Measurements from ENCODE around the gene TCF12.

DNA sequence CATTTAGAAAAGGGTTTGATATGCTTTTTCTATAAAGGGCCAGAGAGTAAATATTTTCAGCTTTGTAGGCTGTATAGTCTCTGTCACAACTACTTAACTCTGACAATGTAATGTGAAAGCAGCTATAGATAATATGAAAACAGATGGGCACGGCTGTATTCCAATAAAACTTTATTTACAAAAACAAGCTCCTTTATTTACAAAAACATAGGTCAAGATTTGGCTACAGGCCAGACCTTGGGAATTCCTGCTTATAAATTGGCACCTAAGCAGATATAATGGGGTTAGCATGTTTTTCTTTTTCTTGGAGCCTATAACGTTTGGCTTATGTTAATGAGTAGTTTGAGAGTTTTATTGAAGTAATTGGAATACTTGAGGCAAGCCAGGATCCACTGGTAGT, 338.5 kb downstream of the TCF12 start:
- TF ChIP-seq CTCF (IDR thresholded peaks at IDR 0.05; ENCODE audit: insufficient read depth, low read length) (no peak), POLR2AphosphoS5 (IDR thresholded peaks at IDR 0.05; ENCODE audit: low read depth) (no peak), GABPA (IDR thresholded peaks at IDR 0.05; ENCODE audit: low read depth) (no peak), SPI1 (IDR thresholded peaks at IDR 0.05; ENCODE audit: borderline replicate concordance, low read depth) (no peak)
- TF ChIP-seq, protein P1, sequence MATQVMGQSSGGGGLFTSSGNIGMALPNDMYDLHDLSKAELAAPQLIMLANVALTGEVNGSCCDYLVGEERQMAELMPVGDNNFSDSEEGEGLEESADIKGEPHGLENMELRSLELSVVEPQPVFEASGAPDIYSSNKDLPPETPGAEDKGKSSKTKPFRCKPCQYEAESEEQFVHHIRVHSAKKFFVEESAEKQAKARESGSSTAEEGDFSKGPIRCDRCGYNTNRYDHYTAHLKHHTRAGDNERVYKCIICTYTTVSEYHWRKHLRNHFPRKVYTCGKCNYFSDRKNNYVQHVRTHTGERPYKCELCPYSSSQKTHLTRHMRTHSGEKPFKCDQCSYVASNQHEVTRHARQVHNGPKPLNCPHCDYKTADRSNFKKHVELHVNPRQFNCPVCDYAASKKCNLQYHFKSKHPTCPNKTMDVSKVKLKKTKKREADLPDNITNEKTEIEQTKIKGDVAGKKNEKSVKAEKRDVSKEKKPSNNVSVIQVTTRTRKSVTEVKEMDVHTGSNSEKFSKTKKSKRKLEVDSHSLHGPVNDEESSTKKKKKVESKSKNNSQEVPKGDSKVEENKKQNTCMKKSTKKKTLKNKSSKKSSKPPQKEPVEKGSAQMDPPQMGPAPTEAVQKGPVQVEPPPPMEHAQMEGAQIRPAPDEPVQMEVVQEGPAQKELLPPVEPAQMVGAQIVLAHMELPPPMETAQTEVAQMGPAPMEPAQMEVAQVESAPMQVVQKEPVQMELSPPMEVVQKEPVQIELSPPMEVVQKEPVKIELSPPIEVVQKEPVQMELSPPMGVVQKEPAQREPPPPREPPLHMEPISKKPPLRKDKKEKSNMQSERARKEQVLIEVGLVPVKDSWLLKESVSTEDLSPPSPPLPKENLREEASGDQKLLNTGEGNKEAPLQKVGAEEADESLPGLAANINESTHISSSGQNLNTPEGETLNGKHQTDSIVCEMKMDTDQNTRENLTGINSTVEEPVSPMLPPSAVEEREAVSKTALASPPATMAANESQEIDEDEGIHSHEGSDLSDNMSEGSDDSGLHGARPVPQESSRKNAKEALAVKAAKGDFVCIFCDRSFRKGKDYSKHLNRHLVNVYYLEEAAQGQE (IDR thresholded peaks at IDR 0.05; ENCODE audit: insufficient replicate concordance, low read depth), result no peak

All from HL-60 (cell line).